K562 (cell line): ENCODE data around the gene NCDN. TPM values are rescaled to one million over a fixed set of nuclear protein-coding genes. Genes with fewer than 3 reads are reported as not detected.
A peak's percentile ranks its signal among the peaks of the same experiment; 100 is the strongest.

Source experiments
- ATAC-seq: fragments of 200-7000 bp; cut with Tn5 transposase; 3 replicates; pipeline ENCODE4 v1.9.1; 2020; ENCODE audit warnings: moderate library complexity
- BruUV-seq: library from RNA; stranded (reverse); fragments of 400-500 nt; replicated peaks from 2 replicates; lab custom pipeline; 2021; lab: Mats Ljungman, UMichigan
- CTCF ChIA-PET: fragments of 300-600 bp; formaldehyde crosslinking; extraction: SDS; loops from one replicate; lab custom pipeline; 2021; ENCODE audit warnings: low intra/inter-chr PET ratio; lab: Yijun Ruan, JAX
- POLR2A ChIA-PET: fragments of 300-600, 350-650 bp; sonication (Branson Sonifier 250); formaldehyde crosslinking; extraction: SDS; loops from one replicate; lab custom pipeline; 2021; ENCODE audit warnings: antibody characterized with exemption, inconsistent platforms; lab: Yijun Ruan, JAX
- DNase-seq, 4 experiments: peaks; one replicate each; pipeline versions ENCODE4 v3.0.0 to v3.0.0-alpha.2; 2011 to 2018; ENCODE audit warnings: low spot score in 3 of 4, mixed read lengths in 3 of 4; ENCODE audit errors: extremely low read depth in 1 of 4
- FAIRE-seq: peaks from 2 replicates; lab custom pipeline; 2011; peaks lifted over from hg19 to GRCh38; lab: Jason Lieb, UNC
- H2AFZ ChIP-seq: 2 replicates; pipeline ENCODE4 v1.6.0; 2011; ENCODE audit warnings: low read depth, low read length, control low read depth, inconsistent platforms
- H3K27ac ChIP-seq: fragments of 200-600 bp; 3 replicates; pipeline ENCODE4 v1.8.0; 2011; ENCODE audit warnings: low read depth, mild to moderate bottlenecking, control low read depth, inconsistent platforms, low read length, moderate library complexity, mixed read lengths; ENCODE audit errors: extremely low read depth
- H3K27me3 ChIP-seq, 2 experiments: fragments of 300-600 bp in 1 of 2; 2 replicates in 1 of 2; 3 replicates in 1 of 2; pipeline versions ENCODE4 v1.6.0 to v1.8.0; 2011; ENCODE audit warnings: inconsistent platforms in 2 of 2, low read length in 2 of 2, mild to moderate bottlenecking in 1 of 2, mixed read lengths in 1 of 2, moderate library complexity in 1 of 2; ENCODE audit not compliant: control insufficient read depth in 2 of 2, insufficient read depth in 2 of 2
- H3K36me3 ChIP-seq: fragments of 300-600 bp; 3 replicates; pipeline ENCODE4 v1.8.0; 2011; ENCODE audit warnings: mild to moderate bottlenecking, low read length, inconsistent platforms; ENCODE audit not compliant: control insufficient read depth, insufficient read depth
- H3K4me1 ChIP-seq, 2 experiments: fragments of 200-600 bp in 1 of 2; replicated peaks in 1 of 2; 2 replicates in 1 of 2; 3 replicates in 1 of 2; pipeline versions ENCODE4 v1.5.1 to v1.8.0; 2011; ENCODE audit warnings: inconsistent platforms in 2 of 2, low read length in 2 of 2, mild to moderate bottlenecking in 1 of 2, mixed read lengths in 1 of 2, moderate library complexity in 1 of 2; ENCODE audit not compliant: control insufficient read depth in 2 of 2, insufficient read depth in 2 of 2
- H3K4me2 ChIP-seq: 2 replicates; pipeline ENCODE4 v1.6.1; 2011; ENCODE audit warnings: low read length, control low read depth, inconsistent platforms, mixed read lengths; ENCODE audit not compliant: insufficient read depth
- H3K4me3 ChIP-seq: fragments of 200-600 bp; sonication (generic), shearing (Covaris generic); 2 replicates; pipeline ENCODE4 v1.5.1; 2016; ENCODE audit warnings: control low read depth, inconsistent platforms
- H3K79me2 ChIP-seq: fragments of 200-600 bp; 3 replicates; pipeline ENCODE4 v1.8.0; 2011; ENCODE audit warnings: low read length, inconsistent platforms; ENCODE audit not compliant: control insufficient read depth, insufficient read depth
- H3K9ac ChIP-seq, 2 experiments: 2 replicates each; pipeline versions ENCODE4 v1.6.0 to v1.6.1; 2011; ENCODE audit warnings: low read depth in 2 of 2, low read length in 2 of 2, control low read depth in 1 of 2, inconsistent platforms in 1 of 2, mild to moderate bottlenecking in 1 of 2, mixed read lengths in 1 of 2; ENCODE audit not compliant: insufficient read depth in 1 of 2
- H3K9me1 ChIP-seq: one replicate; pipeline ENCODE4 v1.6.0; 2011; ENCODE audit warnings: inconsistent platforms, mild to moderate bottlenecking, low read length, moderate library complexity; ENCODE audit not compliant: control insufficient read depth, insufficient read depth
- H3K9me3 ChIP-seq: replicated peaks from 2 replicates; pipeline ENCODE4 v1.5.1; 2011; ENCODE audit warnings: low read depth, low read length, inconsistent platforms; ENCODE audit not compliant: control insufficient read depth, insufficient read depth
- H4K20me1 ChIP-seq: replicated peaks from 2 replicates; pipeline ENCODE4 v1.6.1; 2011; ENCODE audit warnings: low read length, inconsistent platforms, mixed read lengths; ENCODE audit not compliant: control insufficient read depth, insufficient read depth
- ZBTB33 ChIP-seq: sonication (generic); formaldehyde crosslinking; IDR thresholded peaks from 2 replicates; pipeline ENCODE4 v1.8.1; 2023; ENCODE audit warnings: mild to moderate bottlenecking, missing genetic modification reagents
- WGBS: fragments of 100-300 bp; shearing (Covaris generic); methylation state at CpG from one replicate; pipeline ENCODE4 v1.1.6; 2016; ENCODE audit warnings: low coverage, mixed read lengths; ENCODE audit not compliant: insufficient coverage; ENCODE audit errors: missing lambda C conversion rate; 5-methylcytosine and 5-hydroxymethylcytosine counted together
- in situ Hi-C: fragments of 300-500 bp; cut with MboI; formaldehyde crosslinking; loops from 4 replicates; pipeline ENCODE4 v1.15.0; 2018; ENCODE audit warnings: inconsistent platforms, mixed read lengths
- intact Hi-C: fragments of 100-400 bp; cut with micrococcal nuclease; formaldehyde crosslinking; loops from 2 replicates; pipeline ENCODE4 v1.14.2; 2022
- polyA plus RNA-seq, 8 experiments: library from polyadenylated mRNA; depleted of rRNA in 4 of 8; stranded (reverse) in 5 of 8; unstranded in 3 of 8; fragments of >200 nt; fragmentation: Nextera tagmentation in 2 of 8; fragmentation: Illumina TruSeq in 1 of 8; extraction: Ambion mirVana in 2 of 8; extraction: Trizol in 1 of 8; gene quantifications; 2 replicates each; pipeline versions ENCODE4 v1.2.1 to v1.2.3, GENCODE V29; 2011 to 2014; ENCODE audit warnings: inconsistent platforms in 1 of 8, missing spikeins in 1 of 8
- total RNA-seq, 7 experiments: library from RNA; depleted of rRNA in 6 of 7; stranded (reverse); fragments of >200 nt in 6 of 7; fragmentation: Illumina TruSeq in 2 of 7; extraction: Trizol in 2 of 7; gene quantifications; 2 replicates each; pipeline versions ENCODE4 v1.2.1 to v1.2.3, GENCODE V29; 2011 to 2021; ENCODE audit warnings: low replicate concordance in 1 of 7
- TF ChIP-seq, protein P1 (sequence below): IDR thresholded peaks from 2 replicates; pipeline ENCODE4 v1.6.1; 2014; ENCODE audit warnings: antibody characterized with exemption

The NCDN gene
- total and polyA plus RNA-seq, 9 of the 15 experiments (the other 6 are each of a cell fraction or from before 2014, with no cell fraction given) = 1.9 to 35.1 (median 10.7) TPM

DNA sequence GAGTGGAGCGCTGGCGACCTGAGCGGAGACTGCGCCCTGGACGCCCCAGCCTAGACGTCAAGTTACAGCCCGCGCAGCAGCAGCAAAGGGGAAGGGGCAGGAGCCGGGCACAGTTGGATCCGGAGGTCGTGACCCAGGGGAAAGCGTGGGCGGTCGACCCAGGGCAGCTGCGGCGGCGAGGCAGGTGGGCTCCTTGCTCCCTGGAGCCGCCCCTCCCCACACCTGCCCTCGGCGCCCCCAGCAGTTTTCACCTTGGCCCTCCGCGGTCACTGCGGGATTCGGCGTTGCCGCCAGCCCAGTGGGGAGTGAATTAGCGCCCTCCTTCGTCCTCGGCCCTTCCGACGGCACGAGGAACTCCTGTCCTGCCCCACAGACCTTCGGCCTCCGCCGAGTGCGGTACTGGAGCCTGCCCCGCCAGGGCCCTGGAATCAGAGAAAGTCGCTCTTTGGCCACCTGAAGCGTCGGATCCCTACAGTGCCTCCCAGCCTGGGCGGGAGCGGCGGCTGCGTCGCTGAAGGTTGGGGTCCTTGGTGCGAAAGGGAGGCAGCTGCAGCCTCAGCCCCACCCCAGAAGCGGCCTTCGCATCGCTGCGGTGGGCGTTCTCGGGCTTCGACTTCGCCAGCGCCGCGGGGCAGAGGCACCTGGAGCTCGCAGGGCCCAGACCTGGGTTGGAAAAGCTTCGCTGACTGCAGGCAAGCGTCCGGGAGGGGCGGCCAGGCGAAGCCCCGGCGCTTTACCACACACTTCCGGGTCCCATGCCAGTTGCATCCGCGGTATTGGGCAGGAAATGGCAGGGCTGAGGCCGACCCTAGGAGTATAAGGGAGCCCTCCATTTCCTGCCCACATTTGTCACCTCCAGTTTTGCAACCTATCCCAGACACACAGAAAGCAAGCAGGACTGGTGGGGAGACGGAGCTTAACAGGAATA is 19.7 kb downstream of the NCDN start:
- Histone ChIP-seq H3K9ac (no peak overlapping the region; a peak in 1 of 4 replicates), H3K9me3 (no peaks in the 10 kb centered on the region), H3K79me2 (no peaks in the 10 kb centered on the region), H2AFZ (no peak overlapping the region), H3K4me3 (no peak overlapping the region), H4K20me1 (no peaks in the 10 kb centered on the region), H3K27ac (no peak overlapping the region), H3K4me1 (peaks cover 9 to 40% of the 10 kb centered on the region in 2 experiments), H3K27me3 (peaks cover 3 to 7% of the 10 kb centered on the region in 2 experiments; a peak in 2 of 5 replicates), H3K36me3 (no peaks in the 10 kb centered on the region), H3K4me2 (no peak overlapping the region), H3K9me1 (no peaks in the 10 kb centered on the region)
- ChIA-PET POLR2A (interaction anchor here (0.7 to 1.2 kb wide), 3 partner anchors 8 to 130 kb away, joined by 3 to 5 read pairs (median 4); no protein-coding TSS in a partner anchor), CTCF (no interaction called here)
- no TSS peak for BruUV-seq
- ATAC-seq (no peak), FAIRE-seq (no peak), DNase-seq (no peak)
- in situ Hi-C loops = no loop called here
- intact Hi-C loops = no loop called here
- 88% methylated on average over 50 of the region's 70 CpGs for WGBS
- TF ChIP-seq, protein P1, sequence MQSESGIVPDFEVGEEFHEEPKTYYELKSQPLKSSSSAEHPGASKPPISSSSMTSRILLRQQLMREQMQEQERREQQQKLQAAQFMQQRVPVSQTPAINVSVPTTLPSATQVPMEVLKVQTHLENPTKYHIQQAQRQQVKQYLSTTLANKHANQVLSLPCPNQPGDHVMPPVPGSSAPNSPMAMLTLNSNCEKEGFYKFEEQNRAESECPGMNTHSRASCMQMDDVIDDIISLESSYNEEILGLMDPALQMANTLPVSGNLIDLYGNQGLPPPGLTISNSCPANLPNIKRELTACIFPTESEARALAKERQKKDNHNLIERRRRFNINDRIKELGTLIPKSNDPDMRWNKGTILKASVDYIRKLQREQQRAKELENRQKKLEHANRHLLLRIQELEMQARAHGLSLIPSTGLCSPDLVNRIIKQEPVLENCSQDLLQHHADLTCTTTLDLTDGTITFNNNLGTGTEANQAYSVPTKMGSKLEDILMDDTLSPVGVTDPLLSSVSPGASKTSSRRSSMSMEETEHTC = no peak
- TF ChIP-seq ZBTB33 (CRISPR knock-in tag) = peak; percentile 78
